Measurements from ENCODE around the gene SUN2. TPM values are rescaled to one million over a fixed set of nuclear protein-coding genes. Genes with fewer than 3 reads are reported as not detected.

The SUN2 gene
- total and polyA plus RNA-seq, 2 of the 8 experiments (the other 6 are each of a cell fraction or from before 2014, with no cell fraction given), result 5.1 to 10.5 TPM

DNA sequence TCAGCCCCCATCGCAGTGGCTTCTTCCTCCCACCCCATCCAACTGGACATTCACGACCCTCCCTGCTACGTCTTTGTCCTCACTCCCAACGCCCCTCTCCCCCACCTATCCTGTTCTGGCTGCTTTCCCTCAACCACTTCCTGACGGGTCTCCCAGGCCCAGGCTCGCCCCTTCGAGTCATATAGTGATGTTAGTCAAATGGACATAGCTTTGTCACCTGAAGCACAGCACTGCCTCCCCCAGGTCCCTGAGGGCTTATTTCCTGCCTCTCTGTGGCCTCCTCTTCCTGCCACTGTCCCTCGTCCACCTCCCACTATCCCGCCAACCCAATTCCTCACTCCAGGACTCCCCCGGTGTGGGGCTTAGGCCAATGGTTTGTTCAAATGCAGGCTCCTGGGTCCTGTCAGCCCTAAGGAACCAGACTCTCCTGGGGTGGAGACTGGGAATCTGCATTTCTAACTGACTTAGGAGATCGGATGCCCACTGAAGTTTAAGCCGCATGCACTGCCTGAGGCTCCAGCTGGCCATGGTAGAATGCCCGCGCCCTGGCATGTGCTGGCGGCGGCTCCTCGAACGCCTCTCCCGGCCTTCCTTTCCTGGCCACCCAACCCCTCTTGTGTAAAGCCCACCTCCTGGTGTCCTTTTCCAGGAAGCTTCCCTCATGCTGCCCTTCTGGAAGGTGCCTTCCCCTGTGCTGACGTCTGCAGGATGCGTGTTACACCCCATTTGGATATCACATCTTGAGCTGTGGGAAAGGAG is 18.3 kb downstream of the SUN2 start (continued):
- TF ChIP-seq, protein P1, sequence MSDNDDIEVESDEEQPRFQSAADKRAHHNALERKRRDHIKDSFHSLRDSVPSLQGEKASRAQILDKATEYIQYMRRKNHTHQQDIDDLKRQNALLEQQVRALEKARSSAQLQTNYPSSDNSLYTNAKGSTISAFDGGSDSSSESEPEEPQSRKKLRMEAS (IDR thresholded peaks at IDR 0.05), result no peak
- TF ChIP-seq, protein P2, sequence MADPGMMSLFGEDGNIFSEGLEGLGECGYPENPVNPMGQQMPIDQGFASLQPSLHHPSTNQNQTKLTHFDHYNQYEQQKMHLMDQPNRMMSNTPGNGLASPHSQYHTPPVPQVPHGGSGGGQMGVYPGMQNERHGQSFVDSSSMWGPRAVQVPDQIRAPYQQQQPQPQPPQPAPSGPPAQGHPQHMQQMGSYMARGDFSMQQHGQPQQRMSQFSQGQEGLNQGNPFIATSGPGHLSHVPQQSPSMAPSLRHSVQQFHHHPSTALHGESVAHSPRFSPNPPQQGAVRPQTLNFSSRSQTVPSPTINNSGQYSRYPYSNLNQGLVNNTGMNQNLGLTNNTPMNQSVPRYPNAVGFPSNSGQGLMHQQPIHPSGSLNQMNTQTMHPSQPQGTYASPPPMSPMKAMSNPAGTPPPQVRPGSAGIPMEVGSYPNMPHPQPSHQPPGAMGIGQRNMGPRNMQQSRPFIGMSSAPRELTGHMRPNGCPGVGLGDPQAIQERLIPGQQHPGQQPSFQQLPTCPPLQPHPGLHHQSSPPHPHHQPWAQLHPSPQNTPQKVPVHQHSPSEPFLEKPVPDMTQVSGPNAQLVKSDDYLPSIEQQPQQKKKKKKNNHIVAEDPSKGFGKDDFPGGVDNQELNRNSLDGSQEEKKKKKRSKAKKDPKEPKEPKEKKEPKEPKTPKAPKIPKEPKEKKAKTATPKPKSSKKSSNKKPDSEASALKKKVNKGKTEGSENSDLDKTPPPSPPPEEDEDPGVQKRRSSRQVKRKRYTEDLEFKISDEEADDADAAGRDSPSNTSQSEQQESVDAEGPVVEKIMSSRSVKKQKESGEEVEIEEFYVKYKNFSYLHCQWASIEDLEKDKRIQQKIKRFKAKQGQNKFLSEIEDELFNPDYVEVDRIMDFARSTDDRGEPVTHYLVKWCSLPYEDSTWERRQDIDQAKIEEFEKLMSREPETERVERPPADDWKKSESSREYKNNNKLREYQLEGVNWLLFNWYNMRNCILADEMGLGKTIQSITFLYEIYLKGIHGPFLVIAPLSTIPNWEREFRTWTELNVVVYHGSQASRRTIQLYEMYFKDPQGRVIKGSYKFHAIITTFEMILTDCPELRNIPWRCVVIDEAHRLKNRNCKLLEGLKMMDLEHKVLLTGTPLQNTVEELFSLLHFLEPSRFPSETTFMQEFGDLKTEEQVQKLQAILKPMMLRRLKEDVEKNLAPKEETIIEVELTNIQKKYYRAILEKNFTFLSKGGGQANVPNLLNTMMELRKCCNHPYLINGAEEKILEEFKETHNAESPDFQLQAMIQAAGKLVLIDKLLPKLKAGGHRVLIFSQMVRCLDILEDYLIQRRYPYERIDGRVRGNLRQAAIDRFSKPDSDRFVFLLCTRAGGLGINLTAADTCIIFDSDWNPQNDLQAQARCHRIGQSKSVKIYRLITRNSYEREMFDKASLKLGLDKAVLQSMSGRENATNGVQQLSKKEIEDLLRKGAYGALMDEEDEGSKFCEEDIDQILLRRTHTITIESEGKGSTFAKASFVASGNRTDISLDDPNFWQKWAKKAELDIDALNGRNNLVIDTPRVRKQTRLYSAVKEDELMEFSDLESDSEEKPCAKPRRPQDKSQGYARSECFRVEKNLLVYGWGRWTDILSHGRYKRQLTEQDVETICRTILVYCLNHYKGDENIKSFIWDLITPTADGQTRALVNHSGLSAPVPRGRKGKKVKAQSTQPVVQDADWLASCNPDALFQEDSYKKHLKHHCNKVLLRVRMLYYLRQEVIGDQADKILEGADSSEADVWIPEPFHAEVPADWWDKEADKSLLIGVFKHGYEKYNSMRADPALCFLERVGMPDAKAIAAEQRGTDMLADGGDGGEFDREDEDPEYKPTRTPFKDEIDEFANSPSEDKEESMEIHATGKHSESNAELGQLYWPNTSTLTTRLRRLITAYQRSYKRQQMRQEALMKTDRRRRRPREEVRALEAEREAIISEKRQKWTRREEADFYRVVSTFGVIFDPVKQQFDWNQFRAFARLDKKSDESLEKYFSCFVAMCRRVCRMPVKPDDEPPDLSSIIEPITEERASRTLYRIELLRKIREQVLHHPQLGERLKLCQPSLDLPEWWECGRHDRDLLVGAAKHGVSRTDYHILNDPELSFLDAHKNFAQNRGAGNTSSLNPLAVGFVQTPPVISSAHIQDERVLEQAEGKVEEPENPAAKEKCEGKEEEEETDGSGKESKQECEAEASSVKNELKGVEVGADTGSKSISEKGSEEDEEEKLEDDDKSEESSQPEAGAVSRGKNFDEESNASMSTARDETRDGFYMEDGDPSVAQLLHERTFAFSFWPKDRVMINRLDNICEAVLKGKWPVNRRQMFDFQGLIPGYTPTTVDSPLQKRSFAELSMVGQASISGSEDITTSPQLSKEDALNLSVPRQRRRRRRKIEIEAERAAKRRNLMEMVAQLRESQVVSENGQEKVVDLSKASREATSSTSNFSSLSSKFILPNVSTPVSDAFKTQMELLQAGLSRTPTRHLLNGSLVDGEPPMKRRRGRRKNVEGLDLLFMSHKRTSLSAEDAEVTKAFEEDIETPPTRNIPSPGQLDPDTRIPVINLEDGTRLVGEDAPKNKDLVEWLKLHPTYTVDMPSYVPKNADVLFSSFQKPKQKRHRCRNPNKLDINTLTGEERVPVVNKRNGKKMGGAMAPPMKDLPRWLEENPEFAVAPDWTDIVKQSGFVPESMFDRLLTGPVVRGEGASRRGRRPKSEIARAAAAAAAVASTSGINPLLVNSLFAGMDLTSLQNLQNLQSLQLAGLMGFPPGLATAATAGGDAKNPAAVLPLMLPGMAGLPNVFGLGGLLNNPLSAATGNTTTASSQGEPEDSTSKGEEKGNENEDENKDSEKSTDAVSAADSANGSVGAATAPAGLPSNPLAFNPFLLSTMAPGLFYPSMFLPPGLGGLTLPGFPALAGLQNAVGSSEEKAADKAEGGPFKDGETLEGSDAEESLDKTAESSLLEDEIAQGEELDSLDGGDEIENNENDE (IDR thresholded peaks at IDR 0.05; ENCODE audit: insufficient replicate concordance, low read length), result no peak
- TF ChIP-seq, protein P3, sequence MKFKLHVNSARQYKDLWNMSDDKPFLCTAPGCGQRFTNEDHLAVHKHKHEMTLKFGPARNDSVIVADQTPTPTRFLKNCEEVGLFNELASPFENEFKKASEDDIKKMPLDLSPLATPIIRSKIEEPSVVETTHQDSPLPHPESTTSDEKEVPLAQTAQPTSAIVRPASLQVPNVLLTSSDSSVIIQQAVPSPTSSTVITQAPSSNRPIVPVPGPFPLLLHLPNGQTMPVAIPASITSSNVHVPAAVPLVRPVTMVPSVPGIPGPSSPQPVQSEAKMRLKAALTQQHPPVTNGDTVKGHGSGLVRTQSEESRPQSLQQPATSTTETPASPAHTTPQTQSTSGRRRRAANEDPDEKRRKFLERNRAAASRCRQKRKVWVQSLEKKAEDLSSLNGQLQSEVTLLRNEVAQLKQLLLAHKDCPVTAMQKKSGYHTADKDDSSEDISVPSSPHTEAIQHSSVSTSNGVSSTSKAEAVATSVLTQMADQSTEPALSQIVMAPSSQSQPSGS (IDR thresholded peaks at IDR 0.05; ENCODE audit: low read length), result no peak
- TF ChIP-seq POU5F1 (IDR thresholded peaks at IDR 0.05; ENCODE audit: low read depth, low read length), result no peak
- TF ChIP-seq HDAC2 (IDR thresholded peaks at IDR 0.05; ENCODE audit: borderline replicate concordance in 1 of 2, low read depth in 2 of 2, low read length in 2 of 2), result no peak
